ENCODE measurements around the gene ME1.

DNA sequence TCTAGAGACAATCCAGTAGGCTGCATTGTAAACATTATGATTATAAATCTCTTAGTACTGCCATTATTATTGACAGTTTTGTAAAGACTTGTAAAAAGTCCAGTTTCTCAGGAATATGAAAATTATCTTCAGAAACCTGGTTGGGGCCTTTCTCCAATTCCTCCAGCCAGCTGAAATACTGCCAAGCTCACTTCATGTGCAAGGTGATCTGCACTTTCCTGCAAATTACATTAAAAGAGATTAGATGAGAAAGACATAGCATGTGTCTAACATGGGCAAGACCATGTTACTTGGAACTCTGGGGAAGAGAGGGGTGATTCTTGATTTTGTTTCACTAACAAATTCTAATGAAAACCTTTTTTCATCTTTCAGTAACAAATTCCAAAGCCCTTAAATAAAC is 261.7 kb downstream of the ME1 start:
- TF ChIP-seq, protein P1, sequence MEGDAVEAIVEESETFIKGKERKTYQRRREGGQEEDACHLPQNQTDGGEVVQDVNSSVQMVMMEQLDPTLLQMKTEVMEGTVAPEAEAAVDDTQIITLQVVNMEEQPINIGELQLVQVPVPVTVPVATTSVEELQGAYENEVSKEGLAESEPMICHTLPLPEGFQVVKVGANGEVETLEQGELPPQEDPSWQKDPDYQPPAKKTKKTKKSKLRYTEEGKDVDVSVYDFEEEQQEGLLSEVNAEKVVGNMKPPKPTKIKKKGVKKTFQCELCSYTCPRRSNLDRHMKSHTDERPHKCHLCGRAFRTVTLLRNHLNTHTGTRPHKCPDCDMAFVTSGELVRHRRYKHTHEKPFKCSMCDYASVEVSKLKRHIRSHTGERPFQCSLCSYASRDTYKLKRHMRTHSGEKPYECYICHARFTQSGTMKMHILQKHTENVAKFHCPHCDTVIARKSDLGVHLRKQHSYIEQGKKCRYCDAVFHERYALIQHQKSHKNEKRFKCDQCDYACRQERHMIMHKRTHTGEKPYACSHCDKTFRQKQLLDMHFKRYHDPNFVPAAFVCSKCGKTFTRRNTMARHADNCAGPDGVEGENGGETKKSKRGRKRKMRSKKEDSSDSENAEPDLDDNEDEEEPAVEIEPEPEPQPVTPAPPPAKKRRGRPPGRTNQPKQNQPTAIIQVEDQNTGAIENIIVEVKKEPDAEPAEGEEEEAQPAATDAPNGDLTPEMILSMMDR (IDR thresholded peaks at IDR 0.05; ENCODE audit: low read depth, low read length): no peak
- TF ChIP-seq POLR2A (IDR thresholded peaks at IDR 0.05; ENCODE audit: extremely low read depth, insufficient read length): no peak
